Spleen (tissue), 7 donors: ENCODE data around the gene KIFC1.
"Not testable (repeated sequence)": the region's sequence is repeated elsewhere in the genome, so short reads cannot be mapped to it uniquely, and the experiment has no call there.

Experiments used
- POLR2A ChIP-seq, 3 donors: fragments of 450-650 bp; IDR thresholded peaks; one replicate each; pipeline ENCODE4 v1.5.1; 2017; ENCODE audit warnings: antibody characterized with exemption in 3 of 3, mild to moderate bottlenecking in 1 of 3
- POLR2AphosphoS5 ChIP-seq, 3 donors: sonication (generic); formaldehyde crosslinking; IDR thresholded peaks; one replicate each; pipeline ENCODE4 v1.5.1; 2017; ENCODE audit warnings: antibody characterized with exemption in 3 of 3
- TF ChIP-seq, protein P1 (sequence below), 11 experiments: fragments of 200-600 bp in 7 of 11; fragments of 450-650 bp in 4 of 11; sonication (generic) in 4 of 11; IDR thresholded peaks in 8 of 11; conservative IDR thresholded peaks in 3 of 11; 1 replicate in 7 of 11; 2 replicates in 4 of 11; pipeline versions ENCODE4 v1.4.0 to v1.8.0; 2016 to 2021; ENCODE audit warnings: antibody characterized with exemption in 11 of 11, inconsistent platforms in 4 of 11, mild to moderate bottlenecking in 1 of 11
- donor health status: DM: no; HTN: no; CAD: no; lungs with moderate emphysema.
- donor health status: DM: no; HTN: no; CAD: no.
- donor health status: DM: no; HTN: no; CAD: no.

DNA sequence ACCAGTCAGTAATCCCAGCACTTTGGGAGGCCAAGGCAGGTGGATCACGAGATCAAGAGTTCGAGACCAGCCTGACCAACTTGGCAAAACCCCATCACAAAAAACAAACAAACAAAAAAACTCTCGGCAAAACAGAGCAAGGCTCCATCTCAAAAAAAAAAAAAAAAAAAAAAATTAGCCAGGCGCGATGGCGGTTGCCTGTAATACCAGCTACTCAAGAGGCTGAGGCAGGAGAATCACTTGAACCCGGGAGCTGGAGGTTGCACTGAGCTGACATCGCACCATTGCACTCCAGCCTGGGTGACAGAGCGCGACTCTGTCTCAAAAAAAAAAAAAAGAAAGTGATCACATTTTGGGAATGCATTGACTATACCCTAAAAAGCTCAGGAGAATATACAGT, 12.4 kb upstream of the KIFC1 start:
- TF ChIP-seq POLR2AphosphoS5, POLR2A (IDR thresholded peaks at IDR 0.05): not testable (repeated sequence)
- TF ChIP-seq, protein P1, sequence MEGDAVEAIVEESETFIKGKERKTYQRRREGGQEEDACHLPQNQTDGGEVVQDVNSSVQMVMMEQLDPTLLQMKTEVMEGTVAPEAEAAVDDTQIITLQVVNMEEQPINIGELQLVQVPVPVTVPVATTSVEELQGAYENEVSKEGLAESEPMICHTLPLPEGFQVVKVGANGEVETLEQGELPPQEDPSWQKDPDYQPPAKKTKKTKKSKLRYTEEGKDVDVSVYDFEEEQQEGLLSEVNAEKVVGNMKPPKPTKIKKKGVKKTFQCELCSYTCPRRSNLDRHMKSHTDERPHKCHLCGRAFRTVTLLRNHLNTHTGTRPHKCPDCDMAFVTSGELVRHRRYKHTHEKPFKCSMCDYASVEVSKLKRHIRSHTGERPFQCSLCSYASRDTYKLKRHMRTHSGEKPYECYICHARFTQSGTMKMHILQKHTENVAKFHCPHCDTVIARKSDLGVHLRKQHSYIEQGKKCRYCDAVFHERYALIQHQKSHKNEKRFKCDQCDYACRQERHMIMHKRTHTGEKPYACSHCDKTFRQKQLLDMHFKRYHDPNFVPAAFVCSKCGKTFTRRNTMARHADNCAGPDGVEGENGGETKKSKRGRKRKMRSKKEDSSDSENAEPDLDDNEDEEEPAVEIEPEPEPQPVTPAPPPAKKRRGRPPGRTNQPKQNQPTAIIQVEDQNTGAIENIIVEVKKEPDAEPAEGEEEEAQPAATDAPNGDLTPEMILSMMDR (IDR thresholded peaks at IDR 0.05 in 8 of 11, conservative IDR thresholded peaks at IDR 0.05 in 3 of 11) = not testable (repeated sequence)
